GM12878 (cell line): ENCODE results near the gene TCP11.

Experiments
- POLR2A ChIP-seq: IDR thresholded peaks from 2 replicates; pipeline ENCODE4 v1.6.1; 2011; ENCODE audit warnings: low read depth, mild to moderate bottlenecking, low read length
- TF ChIP-seq, protein P1 (sequence below): IDR thresholded peaks from 2 replicates; pipeline ENCODE4 v1.6.1; 2012; ENCODE audit warnings: low read depth, low read length, improper control_type of control experiment

DNA sequence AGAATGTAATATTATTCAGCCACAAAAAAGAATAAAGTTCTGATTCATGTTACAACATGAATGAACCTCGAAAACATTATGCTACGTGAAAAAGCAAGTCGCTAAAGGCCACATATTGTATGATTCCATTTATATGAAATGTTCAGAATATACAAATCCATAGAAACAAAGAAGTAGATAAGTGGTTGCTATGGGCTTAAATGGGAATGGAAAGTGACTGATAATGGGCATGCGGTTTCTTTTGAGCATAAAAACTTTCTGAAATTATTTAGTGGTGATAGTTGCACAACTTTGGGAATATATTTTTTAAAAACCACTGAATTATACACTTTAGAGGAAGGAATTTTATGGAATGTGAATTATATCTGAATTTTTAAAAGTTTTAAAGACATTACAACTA, 33.4 kb upstream of the TCP11 start:
- TF ChIP-seq, protein P1, sequence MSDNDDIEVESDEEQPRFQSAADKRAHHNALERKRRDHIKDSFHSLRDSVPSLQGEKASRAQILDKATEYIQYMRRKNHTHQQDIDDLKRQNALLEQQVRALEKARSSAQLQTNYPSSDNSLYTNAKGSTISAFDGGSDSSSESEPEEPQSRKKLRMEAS, result no peak
- no peak for TF ChIP-seq POLR2A
